ENCODE results near the gene STARD9. TPM values are rescaled to one million over a fixed set of nuclear protein-coding genes. Genes with fewer than 3 reads are reported as not detected.

STARD9 gene
- total RNA-seq, 1 experiment from 2014 or later = 1.7 TPM

GRCh38 chr15:42724276-42724675 lies 148.9 kb downstream of the STARD9 start:
- BruUV-seq (replicated peaks) = no TSS peak
- DNase-seq = no peak
- Histone ChIP-seq H4K20me1 (ENCODE audit: insufficient read depth) (no peaks in the 10 kb centered on the region), H3K9me2 (ENCODE audit: insufficient read depth) (no peaks in the 10 kb centered on the region), H3K27ac (no peak overlapping the region), H3K27me3 (ENCODE audit: insufficient read depth, low read depth) (no peaks in the 10 kb centered on the region), H2AFZ (no peak overlapping the region), H3K79me2 (ENCODE audit: low read depth) (no peaks in the 10 kb centered on the region), H3K36me3 (ENCODE audit: low read depth) (no peaks in the 10 kb centered on the region), H3K9me3 (ENCODE audit: insufficient read depth, low read depth) (no peaks in the 10 kb centered on the region), H3F3A (ENCODE audit: insufficient read depth, low read depth) (peaks cover 10% of the 10 kb centered on the region), H3K4me2 (no peak overlapping the region), H3K4me1 (replicated peaks; ENCODE audit: insufficient read depth) (peaks cover 13% of the 10 kb centered on the region; the same call in 1 of the 2 replicates), H3K4me3 (no peak overlapping the region)
- intact Hi-C loops (cut with micrococcal nuclease; ENCODE audit: unreplicated experiment) = no loop called here
- ChIA-PET POLR2A (ENCODE audit: unreplicated experiment) (no interaction called here), CTCF (no interaction called here)
- TF ChIP-seq EZH2 (IDR thresholded peaks at IDR 0.05; ENCODE audit: low read depth) (no peak), CTCF (conservative IDR thresholded peaks at IDR 0.05) (no peak)

GRCh38 chr15:42725331-42725903 lies 150.0 kb downstream of the STARD9 start:
- ChIA-PET POLR2A (ENCODE audit: unreplicated experiment) (no interaction called here), CTCF (no interaction called here)

GRCh38 chr15:42726114-42726513 lies 150.7 kb downstream of the STARD9 start:
- Histone ChIP-seq H3K36me3 (ENCODE audit: low read depth) (no peaks in the 10 kb centered on the region), H3K79me2 (ENCODE audit: low read depth) (no peaks in the 10 kb centered on the region), H3K9me2 (ENCODE audit: insufficient read depth) (no peaks in the 10 kb centered on the region), H3K27ac (no peak overlapping the region), H3K27me3 (ENCODE audit: insufficient read depth, low read depth) (no peaks in the 10 kb centered on the region), H3K4me3 (no peak overlapping the region), H3F3A (ENCODE audit: insufficient read depth, low read depth) (no peaks in the 10 kb centered on the region), H3K4me1 (replicated peaks; ENCODE audit: insufficient read depth) (no peaks in the 10 kb centered on the region), H3K4me2 (no peak overlapping the region), H4K20me1 (ENCODE audit: insufficient read depth) (no peaks in the 10 kb centered on the region), H3K9me3 (ENCODE audit: insufficient read depth, low read depth) (no peaks in the 10 kb centered on the region), H2AFZ (no peak overlapping the region)
- no TSS peak for BruUV-seq (replicated peaks)
- CTCF ChIA-PET = no interaction called here
- no peak for TF ChIP-seq EZH2 (IDR thresholded peaks at IDR 0.05; ENCODE audit: low read depth)
- TF ChIP-seq CTCF (conservative IDR thresholded peaks at IDR 0.05) = no peak
- intact Hi-C loops (cut with micrococcal nuclease; ENCODE audit: unreplicated experiment) = no loop called here
- POLR2A ChIA-PET (ENCODE audit: unreplicated experiment) = no interaction called here
- DNase-seq = no peak

More at GRCh38 chr15:42725331-42725903, 150.0 kb downstream of the STARD9 start:
- intact Hi-C loops (cut with micrococcal nuclease; ENCODE audit: unreplicated experiment) = no loop called here
- Histone ChIP-seq H3K4me2 (no peak overlapping the region), H2AFZ (no peak overlapping the region), H3K4me1 (replicated peaks; ENCODE audit: insufficient read depth) (peaks cover 5% of the 10 kb centered on the region; the same call in 1 of the 2 replicates), H3K9me2 (ENCODE audit: insufficient read depth) (no peaks in the 10 kb centered on the region), H3F3A (ENCODE audit: insufficient read depth, low read depth) (peaks cover 6% of the 10 kb centered on the region), H3K4me3 (no peak overlapping the region), H3K27me3 (ENCODE audit: insufficient read depth, low read depth) (no peaks in the 10 kb centered on the region), H3K27ac (no peak overlapping the region), H3K9me3 (ENCODE audit: insufficient read depth, low read depth) (no peaks in the 10 kb centered on the region), H4K20me1 (ENCODE audit: insufficient read depth) (no peaks in the 10 kb centered on the region), H3K36me3 (ENCODE audit: low read depth) (no peaks in the 10 kb centered on the region), H3K79me2 (ENCODE audit: low read depth) (no peaks in the 10 kb centered on the region)
- no peak for DNase-seq
- no TSS peak for BruUV-seq (replicated peaks)
- no peak for TF ChIP-seq CTCF (conservative IDR thresholded peaks at IDR 0.05)
- no peak for TF ChIP-seq EZH2 (IDR thresholded peaks at IDR 0.05; ENCODE audit: low read depth)

All from PC-9 (cell line).